Cardiac fibroblast (primary cell): ENCODE data around the gene PTPRN2.

Source experiments
- DNase-seq, 2 donors: peaks; one replicate each; pipeline versions ENCODE4 v3.0.0 to v3.0.0-alpha.2; 2010; ENCODE audit warnings: low read depth in 2 of 2
- H3K4me3 ChIP-seq, 2 donors: replicated peaks in 1 of 2; 1 replicate in 1 of 2; 2 replicates in 1 of 2; pipeline ENCODE4 v1.5.1; 2011; ENCODE audit warnings: low read depth in 2 of 2, low read length in 2 of 2, mild to moderate bottlenecking in 2 of 2, moderate library complexity in 1 of 2
- CTCF ChIP-seq: IDR thresholded peaks from one replicate; pipeline ENCODE4 v1.5.1; 2011; ENCODE audit warnings: low read depth, mild to moderate bottlenecking, low read length, inconsistent platforms

The PTPRN2 gene

GRCh38 chr7:157638563-157638962 is 949.1 kb downstream of the PTPRN2 start:
- DNase-seq: no peak
- no peak for TF ChIP-seq CTCF

GRCh38 chr7:157637216-157637949 is 950.2 kb downstream of the PTPRN2 start:
- no peak for TF ChIP-seq CTCF
- DNase-seq: no peak
- H3K4me3 ChIP-seq: no peak overlapping the region

More at GRCh38 chr7:157638563-157638962, 949.1 kb downstream of the PTPRN2 start:
- no peak overlapping the region for H3K4me3 ChIP-seq

- H3K4me3 ChIP-seq: no peak overlapping the region
- no peak for DNase-seq
- no peak for TF ChIP-seq CTCF
Measured at GRCh38 chr7:157635669-157636068, 952.0 kb downstream of the PTPRN2 start.

- no peak for DNase-seq
- no peak for TF ChIP-seq CTCF
- H3K4me3 ChIP-seq: no peak overlapping the region
Measured at GRCh38 chr7:157635148-157635500, 952.5 kb downstream of the PTPRN2 start.

GRCh38 chr7:157634401-157635147 is 953.0 kb downstream of the PTPRN2 start:
- no peak for DNase-seq
- TF ChIP-seq CTCF: no peak
- H3K4me3 ChIP-seq: no peak overlapping the region

- no peak for DNase-seq
- no peak overlapping the region for H3K4me3 ChIP-seq
- no peak for TF ChIP-seq CTCF
Measured at GRCh38 chr7:157633465-157634185, 954.0 kb downstream of the PTPRN2 start.
